Ovary (tissue), 9 donors: Measurements from ENCODE around the gene PPIH. TPM values are rescaled to one million over a fixed set of nuclear protein-coding genes. Genes with fewer than 3 reads are reported as not detected.

Experiments
- DNase-seq, 5 donors: peaks; one replicate each; pipeline ENCODE4 v3.0.0-alpha.2; 2019 to 2020
- H3K27ac ChIP-seq, 2 donors: fragments of 200-600 bp; one replicate each; pipeline versions ENCODE4 v1.5.1 to v1.8.0; 2019 to 2022
- H3K27me3 ChIP-seq: fragments of 200-600 bp; one replicate; pipeline ENCODE4 v1.8.0; 2022
- H3K36me3 ChIP-seq: fragments of 200-600 bp; sonication (generic); one replicate; pipeline ENCODE4 v1.5.1; 2019
- H3K4me1 ChIP-seq: one replicate; pipeline ENCODE4 v1.8.1; 2013; ENCODE audit warnings: mild to moderate bottlenecking, moderate library complexity; ENCODE audit not compliant: insufficient read depth
- H3K4me3 ChIP-seq: fragments of 200-600 bp; sonication (generic); one replicate; pipeline ENCODE4 v1.5.1; 2017
- H3K9me3 ChIP-seq, 2 donors: fragments of 200-600 bp in 1 of 2; sonication (generic) in 1 of 2; one replicate each; pipeline versions ENCODE4 v1.5.1 to v1.8.1; 2013 to 2019; ENCODE audit warnings: mild to moderate bottlenecking in 1 of 2, moderate library complexity in 1 of 2
- CTCF ChIP-seq, 3 donors: fragments of 450-650 bp in 2 of 3; fragments of 200-600 bp in 1 of 3; IDR thresholded peaks; one replicate each; pipeline versions ENCODE4 v1.5.1 to v1.8.0; 2016 to 2022; ENCODE audit warnings: antibody characterized with exemption in 3 of 3, mild to moderate bottlenecking in 1 of 3
- EP300 ChIP-seq: sonication (generic); formaldehyde crosslinking; IDR thresholded peaks from one replicate; pipeline ENCODE4 v1.6.1; 2017; ENCODE audit warnings: antibody characterized with exemption
- POLR2A ChIP-seq: fragments of 450-650 bp; IDR thresholded peaks from one replicate; pipeline ENCODE4 v1.6.1; 2017; ENCODE audit warnings: antibody characterized with exemption, mild to moderate bottlenecking, moderate library complexity
- WGBS, 3 donors: extraction: QIAGEN DNeasy Blood & Tissue Kit in 1 of 3; methylation state at CpG; one replicate each; pipeline versions ENCODE4 v1.1.5 to v1.1.7; 2013 to 2017; 5-methylcytosine and 5-hydroxymethylcytosine counted together
- intact Hi-C, 4 donors: fragments of 100-400 bp; cut with DNase I; formaldehyde crosslinking; loops; one replicate each; pipeline versions ENCODE4 v1.11.0 to v1.15.1; 2022 to 2023
- polyA plus RNA-seq, 2 donors: library from polyadenylated mRNA; stranded (reverse); fragments of 200-250 nt in 1 of 2; fragments of 350-450 nt in 1 of 2; fragmentation: Illumina TruSeq in 1 of 2; extraction: RNeasy Lipid Tissue Mini Kit (QIAGEN cat#74804) in 1 of 2; gene quantifications; one replicate each; pipeline ENCODE4 v1.2.3, GENCODE V29; 2013 to 2014
- total RNA-seq, 7 donors: library from RNA; depleted of rRNA in 2 of 7; stranded (reverse); fragments of >200 nt in 2 of 7; fragmentation: NEBNext Ultra II Directional in 3 of 7; extraction: Animal tissue kit (Norgen Biotek cat#: 25700) in 3 of 7; gene quantifications; one replicate each; pipeline versions ENCODE4 v1.1.0 to v1.2.4, GENCODE V29; 2016 to 2023
- donor health status: DM: no; HTN: no; CAD: no; lungs with moderate emphysema.
- donor health status: DM: no; HTN: no; CAD: no.
- donor health status: Bipolar disorder and iron deficiency.
- donor health status: DM: yes; HTN: yes; CAD: no.
- donor health status: DM: no; HTN: no; CAD: no.
- donor health status: DM: yes; HTN: yes; CAD: no.

The PPIH gene
- total and polyA plus RNA-seq, 9 donors = 23.1 to 49.1 (median 26.5) TPM

- intact Hi-C loops = no loop called here
- Histone ChIP-seq H3K4me1 (no peaks in the 10 kb centered on the region), H3K4me3 (no peak overlapping the region), H3K9me3 (no peaks in the 10 kb centered on the region), H3K36me3 (no peaks in the 10 kb centered on the region), H3K27ac (no peak overlapping the region), H3K27me3 (no peaks in the 10 kb centered on the region)
- no peak for DNase-seq
- TF ChIP-seq EP300 (no peak), CTCF (IDR thresholded peaks at IDR 0.05) (no peak), POLR2A (no peak)
- 76 to 94% (median 91%) methylated on average over 3 of the region's 3 CpGs for WGBS, 3 donors
Observed at GRCh38 chr1:42675467-42675866, 17.2 kb downstream of the PPIH start.

- TF ChIP-seq POLR2A = no peak
- TF ChIP-seq EP300 = no peak
- no peak for TF ChIP-seq CTCF (IDR thresholded peaks at IDR 0.05)
- Histone ChIP-seq H3K4me1 (no peaks in the 10 kb centered on the region), H3K27me3 (no peaks in the 10 kb centered on the region), H3K36me3 (no peaks in the 10 kb centered on the region), H3K4me3 (no peak overlapping the region), H3K9me3 (no peaks in the 10 kb centered on the region), H3K27ac (no peak overlapping the region)
- DNase-seq = no peak
- 77 to 84% (median 82%) methylated on average over 3 of the region's 3 CpGs for WGBS, 3 donors
- intact Hi-C loops = no loop called here
Observed at GRCh38 chr1:42676534-42677087, 18.4 kb downstream of the PPIH start.

- no peaks in the 10 kb centered on the region for H3K36me3 ChIP-seq
- 79 to 86% (median 80%) methylated on average over 10 of the region's 10 CpGs for WGBS, 3 donors
- no peak for TF ChIP-seq EP300
- TF ChIP-seq POLR2A = no peak
- intact Hi-C loops = no loop called here
- peaks cover 3% of the 10 kb centered on the region for H3K4me1 ChIP-seq
- H3K27me3 ChIP-seq = no peaks in the 10 kb centered on the region
- no peak for DNase-seq
- no peak overlapping the region for H3K4me3 ChIP-seq
- no peaks in the 10 kb centered on the region for H3K9me3 ChIP-seq
- H3K27ac ChIP-seq = no peak overlapping the region
Observed at GRCh38 chr1:42679364-42679983, 21.3 kb downstream of the PPIH start.

GRCh38 chr1:42680055-42680454, 21.8 kb downstream of the PPIH start:
- Histone ChIP-seq H3K9me3 (no peaks in the 10 kb centered on the region), H3K4me3 (no peak overlapping the region), H3K36me3 (no peaks in the 10 kb centered on the region), H3K4me1 (peaks cover 6% of the 10 kb centered on the region), H3K27ac (no peak overlapping the region), H3K27me3 (no peaks in the 10 kb centered on the region)
- DNase-seq = no peak
- 76 to 96% (median 90%) methylated on average over 2 of the region's 2 CpGs for WGBS, 3 donors
- TF ChIP-seq EP300 = no peak
- TF ChIP-seq CTCF (IDR thresholded peaks at IDR 0.05) = no peak
- TF ChIP-seq POLR2A = no peak
- intact Hi-C loops = loop anchor here in 2 of 4 donors (10.0 kb wide), 1 partner anchor 85 kb away; the partner anchor contains the start of genes C1orf50 (in 2 of the 2) and P3H1 (in 2 of the 2)
